NCI-H748 (cell line): Measurements from ENCODE around the gene FGD3.
"Not testable (repeated sequence)": the region's sequence is repeated elsewhere in the genome, so short reads cannot be mapped to it uniquely, and the experiment has no call there.

Experiments used
- DNase-seq: peaks from one replicate; lab custom pipeline; 2025; ENCODE audit not compliant: unreplicated experiment; lab: John Stamatoyannopoulos, UW

Gene FGD3

GRCh38 chr9:92974761-92975755 lies 27.7 kb downstream of the FGD3 start:
- no peak for DNase-seq

- DNase-seq: no peak
Observed at GRCh38 chr9:92976431-92976830, 29.1 kb downstream of the FGD3 start.

GRCh38 chr9:92977279-92977678 lies 30.0 kb downstream of the FGD3 start:
- DNase-seq: no peak

- DNase-seq: no peak
Observed at GRCh38 chr9:92978345-92978875, 31.1 kb downstream of the FGD3 start.

- DNase-seq: no peak
Observed at GRCh38 chr9:92979283-92980056, 32.1 kb downstream of the FGD3 start.

- no peak for DNase-seq
Observed at GRCh38 chr9:92980085-92980745, 32.9 kb downstream of the FGD3 start.

- DNase-seq: no peak
Observed at GRCh38 chr9:92982130-92982529, 34.8 kb downstream of the FGD3 start.

- peak; percentile 32 for DNase-seq
Observed at GRCh38 chr9:92983984-92984589, 36.8 kb downstream of the FGD3 start.

- no peak for DNase-seq
Observed at GRCh38 chr9:92984976-92985375, 37.7 kb downstream of the FGD3 start.

GRCh38 chr9:92986176-92987119 lies 39.1 kb downstream of the FGD3 start:
- DNase-seq: peak; percentile 43

GRCh38 chr9:92988215-92988768 lies 41.0 kb downstream of the FGD3 start:
- peak; percentile 77 for DNase-seq

- DNase-seq: peak; percentile 86
Observed at GRCh38 chr9:92989561-92989960, 42.2 kb downstream of the FGD3 start.

- DNase-seq: no peak
Observed at GRCh38 chr9:92990461-92990860, 43.1 kb downstream of the FGD3 start.

- DNase-seq: no peak
Observed at GRCh38 chr9:92992549-92992948, 45.2 kb downstream of the FGD3 start.

- not testable (repeated sequence) for DNase-seq
Observed at GRCh38 chr9:92998871-92999270, 51.5 kb downstream of the FGD3 start.

GRCh38 chr9:93001031-93001430 lies 53.7 kb downstream of the FGD3 start:
- DNase-seq: no peak

GRCh38 chr9:93002700-93003099 lies 55.4 kb downstream of the FGD3 start:
- no peak for DNase-seq

- DNase-seq: peak; percentile 41
Observed at GRCh38 chr9:93003552-93004407, 56.5 kb downstream of the FGD3 start.
